Spleen (tissue), 7 donors: Measurements from ENCODE around the gene EPHA2.

Experiments used
- CTCF ChIP-seq, 11 experiments: fragments of 200-600 bp in 7 of 11; fragments of 450-650 bp in 4 of 11; sonication (generic) in 4 of 11; IDR thresholded peaks in 8 of 11; conservative IDR thresholded peaks in 3 of 11; 1 replicate in 7 of 11; 2 replicates in 4 of 11; pipeline versions ENCODE4 v1.4.0 to v1.8.0; 2016 to 2021; ENCODE audit warnings: antibody characterized with exemption in 11 of 11, inconsistent platforms in 4 of 11, mild to moderate bottlenecking in 1 of 11
- POLR2AphosphoS5 ChIP-seq, 3 donors: sonication (generic); formaldehyde crosslinking; IDR thresholded peaks; one replicate each; pipeline ENCODE4 v1.5.1; 2017; ENCODE audit warnings: antibody characterized with exemption in 3 of 3
- donor health status: DM: no; HTN: no; CAD: no; lungs with moderate emphysema.
- donor health status: DM: no; HTN: no; CAD: no.
- donor health status: DM: no; HTN: no; CAD: no.

GRCh38 chr1:16130827-16131226, 25.0 kb downstream of the EPHA2 start:
- TF ChIP-seq CTCF (IDR thresholded peaks at IDR 0.05 in 8 of 11, conservative IDR thresholded peaks at IDR 0.05 in 3 of 11) (no peak), POLR2AphosphoS5 (IDR thresholded peaks at IDR 0.05) (no peak)
